ENCODE results near the gene ENGASE. TPM values are rescaled to one million over a fixed set of nuclear protein-coding genes. Genes with fewer than 3 reads are reported as not detected.

Gene ENGASE
- total RNA-seq, 1 donor from 2014 or later: 10.5 TPM

DNA sequence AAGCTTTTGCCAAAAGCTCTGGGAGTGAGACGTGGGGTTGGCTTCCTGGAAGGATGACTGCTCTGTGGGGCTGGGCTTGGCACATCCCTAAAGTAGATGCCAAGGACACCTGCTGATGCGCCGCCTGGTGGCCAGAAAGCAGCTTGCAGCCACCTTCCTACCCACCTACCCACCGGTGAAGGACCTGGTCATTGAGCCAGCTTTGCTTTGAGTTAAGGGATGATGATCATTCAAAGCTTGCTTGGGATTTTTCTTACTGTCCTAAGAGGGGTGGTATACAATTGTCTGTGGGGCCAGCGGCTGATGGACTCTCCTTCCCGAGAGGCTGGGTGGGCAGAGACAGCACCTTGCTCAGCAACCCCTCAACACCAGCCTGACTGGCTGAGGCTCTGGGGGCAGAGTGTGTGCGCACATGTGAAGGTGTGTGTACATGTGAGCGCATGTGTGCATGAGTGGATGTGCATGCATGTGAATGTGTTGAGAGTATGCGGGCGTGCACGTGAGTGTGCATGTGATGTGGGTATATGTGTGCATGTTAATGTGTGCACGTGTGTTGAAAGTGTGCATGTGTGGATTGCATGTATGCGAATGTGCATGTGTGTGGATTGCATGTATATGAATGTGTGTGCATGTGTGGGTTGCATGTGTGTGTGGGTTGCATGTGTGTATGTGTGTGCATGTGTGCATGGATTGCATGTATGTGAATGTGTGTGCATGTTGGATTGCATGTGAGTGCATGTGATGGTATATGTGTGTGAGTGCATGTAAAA is 32.0 kb upstream of the ENGASE start:
- TF ChIP-seq, protein P1, sequence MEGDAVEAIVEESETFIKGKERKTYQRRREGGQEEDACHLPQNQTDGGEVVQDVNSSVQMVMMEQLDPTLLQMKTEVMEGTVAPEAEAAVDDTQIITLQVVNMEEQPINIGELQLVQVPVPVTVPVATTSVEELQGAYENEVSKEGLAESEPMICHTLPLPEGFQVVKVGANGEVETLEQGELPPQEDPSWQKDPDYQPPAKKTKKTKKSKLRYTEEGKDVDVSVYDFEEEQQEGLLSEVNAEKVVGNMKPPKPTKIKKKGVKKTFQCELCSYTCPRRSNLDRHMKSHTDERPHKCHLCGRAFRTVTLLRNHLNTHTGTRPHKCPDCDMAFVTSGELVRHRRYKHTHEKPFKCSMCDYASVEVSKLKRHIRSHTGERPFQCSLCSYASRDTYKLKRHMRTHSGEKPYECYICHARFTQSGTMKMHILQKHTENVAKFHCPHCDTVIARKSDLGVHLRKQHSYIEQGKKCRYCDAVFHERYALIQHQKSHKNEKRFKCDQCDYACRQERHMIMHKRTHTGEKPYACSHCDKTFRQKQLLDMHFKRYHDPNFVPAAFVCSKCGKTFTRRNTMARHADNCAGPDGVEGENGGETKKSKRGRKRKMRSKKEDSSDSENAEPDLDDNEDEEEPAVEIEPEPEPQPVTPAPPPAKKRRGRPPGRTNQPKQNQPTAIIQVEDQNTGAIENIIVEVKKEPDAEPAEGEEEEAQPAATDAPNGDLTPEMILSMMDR (IDR thresholded peaks at IDR 0.05; ENCODE audit: insufficient read depth, low read length, severe bottlenecking): peak; percentile 97
- H3K4me3 ChIP-seq (ENCODE audit: low read depth, low read length): no peak overlapping the region
- H3K27me3 ChIP-seq (ENCODE audit: control insufficient read depth, insufficient read depth, low read length): no peaks in the 10 kb centered on the region
- H3K36me3 ChIP-seq (ENCODE audit: control insufficient read depth, insufficient read depth, low read length): no peaks in the 10 kb centered on the region
- FAIRE-seq (peak; percentile 100), DNase-seq (ENCODE audit: low read depth) (peak; percentile 55)

DNA sequence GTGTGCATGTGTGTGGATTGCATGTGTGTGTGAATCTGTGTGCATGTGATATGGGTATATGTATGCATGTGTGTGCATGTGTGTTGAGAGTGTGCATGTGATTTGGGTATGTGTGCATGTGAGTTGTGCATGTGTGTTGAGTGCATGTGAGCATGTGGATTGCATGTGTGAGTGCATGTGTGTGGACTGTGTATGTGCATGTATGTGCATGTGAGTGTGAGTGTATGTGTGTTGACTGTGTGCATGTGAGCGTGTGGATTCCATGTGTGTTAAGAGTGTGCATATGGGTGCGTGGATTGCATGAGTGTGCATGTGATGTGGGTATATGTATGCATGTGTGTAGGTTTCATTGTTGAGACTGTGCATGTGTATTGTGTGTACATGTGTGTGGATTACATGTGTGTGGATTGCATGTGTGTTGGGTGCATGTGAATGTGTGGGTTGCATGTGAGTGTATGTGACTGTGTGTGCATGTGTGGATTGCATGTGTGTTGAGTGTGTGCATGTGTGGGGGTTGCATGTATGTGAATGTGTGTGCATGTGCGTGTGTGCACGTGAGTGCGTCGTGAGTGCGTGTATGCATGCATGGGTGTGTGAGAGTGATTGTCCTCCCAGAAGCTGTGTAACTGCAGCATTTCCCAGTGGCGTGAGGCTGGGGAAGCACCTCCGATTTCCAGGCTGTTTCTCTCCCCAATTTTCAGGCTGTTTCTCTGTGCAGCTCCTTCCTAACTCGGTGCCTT is 31.3 kb upstream of the ENGASE start:
- TF ChIP-seq, protein P1 (IDR thresholded peaks at IDR 0.05; ENCODE audit: insufficient read depth, low read length, severe bottlenecking): no peak
- FAIRE-seq (no peak), DNase-seq (ENCODE audit: low read depth) (no peak)
- H3K4me3 ChIP-seq (ENCODE audit: low read depth, low read length): no peak overlapping the region
- no peaks in the 10 kb centered on the region for H3K36me3 ChIP-seq (ENCODE audit: control insufficient read depth, insufficient read depth, low read length)
- no peaks in the 10 kb centered on the region for H3K27me3 ChIP-seq (ENCODE audit: control insufficient read depth, insufficient read depth, low read length)

DNA sequence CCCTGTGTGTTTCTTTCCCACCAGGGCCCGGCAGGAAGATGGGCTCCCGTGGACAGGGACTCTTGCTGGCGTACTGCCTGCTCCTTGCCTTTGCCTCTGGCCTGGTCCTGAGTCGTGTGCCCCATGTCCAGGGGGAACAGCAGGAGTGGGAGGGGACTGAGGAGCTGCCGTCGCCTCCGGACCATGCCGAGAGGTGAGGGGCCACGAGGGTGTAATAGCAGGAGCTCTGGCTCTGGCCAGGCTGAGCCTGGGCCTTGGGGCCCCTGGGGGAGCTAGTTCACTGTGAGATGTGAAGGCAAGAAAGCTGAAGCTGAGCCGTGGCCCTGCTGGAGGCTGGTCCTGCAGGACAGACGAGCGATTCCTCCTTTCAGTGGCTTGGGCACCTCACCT is 30.7 kb upstream of the ENGASE start:
- TF ChIP-seq, protein P1 (IDR thresholded peaks at IDR 0.05; ENCODE audit: insufficient read depth, low read length, severe bottlenecking): no peak
- no peak for DNase-seq (ENCODE audit: low read depth)
- H3K36me3 ChIP-seq (ENCODE audit: control insufficient read depth, insufficient read depth, low read length): no peaks in the 10 kb centered on the region

DNA sequence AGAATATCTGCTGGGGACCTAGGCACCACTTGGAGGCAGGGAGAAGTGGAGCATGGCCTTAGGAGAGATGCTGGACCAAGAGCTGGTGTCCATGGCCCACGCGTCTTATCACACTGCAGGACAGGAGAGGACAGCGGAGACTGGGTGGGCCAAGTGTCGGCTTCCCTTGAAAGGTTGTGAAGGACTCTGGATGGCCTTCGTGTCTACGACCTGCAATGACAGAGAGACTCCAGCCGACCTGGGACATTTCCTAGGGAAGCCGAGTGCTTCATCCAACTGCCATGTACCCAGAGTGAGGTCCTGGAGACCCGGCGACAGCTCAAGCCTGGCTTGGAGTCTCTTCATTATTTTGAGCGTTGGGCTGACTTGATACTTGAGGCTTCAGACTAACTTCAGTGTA is 30.2 kb upstream of the ENGASE start:
- Histone ChIP-seq H3K4me3 (ENCODE audit: low read depth, low read length) (no peak overlapping the region), H3K27me3 (ENCODE audit: control insufficient read depth, insufficient read depth, low read length) (no peaks in the 10 kb centered on the region), H3K36me3 (ENCODE audit: control insufficient read depth, insufficient read depth, low read length) (no peaks in the 10 kb centered on the region)
- TF ChIP-seq, protein P1 (IDR thresholded peaks at IDR 0.05; ENCODE audit: insufficient read depth, low read length, severe bottlenecking): no peak
- DNase-seq (ENCODE audit: low read depth) (no peak), FAIRE-seq (peak; percentile 94)

More for the DNA sequence above, 30.7 kb upstream of the ENGASE start:
- Histone ChIP-seq H3K4me3 (ENCODE audit: low read depth, low read length) (no peak overlapping the region), H3K27me3 (ENCODE audit: control insufficient read depth, insufficient read depth, low read length) (no peaks in the 10 kb centered on the region)
- FAIRE-seq: no peak

DNA sequence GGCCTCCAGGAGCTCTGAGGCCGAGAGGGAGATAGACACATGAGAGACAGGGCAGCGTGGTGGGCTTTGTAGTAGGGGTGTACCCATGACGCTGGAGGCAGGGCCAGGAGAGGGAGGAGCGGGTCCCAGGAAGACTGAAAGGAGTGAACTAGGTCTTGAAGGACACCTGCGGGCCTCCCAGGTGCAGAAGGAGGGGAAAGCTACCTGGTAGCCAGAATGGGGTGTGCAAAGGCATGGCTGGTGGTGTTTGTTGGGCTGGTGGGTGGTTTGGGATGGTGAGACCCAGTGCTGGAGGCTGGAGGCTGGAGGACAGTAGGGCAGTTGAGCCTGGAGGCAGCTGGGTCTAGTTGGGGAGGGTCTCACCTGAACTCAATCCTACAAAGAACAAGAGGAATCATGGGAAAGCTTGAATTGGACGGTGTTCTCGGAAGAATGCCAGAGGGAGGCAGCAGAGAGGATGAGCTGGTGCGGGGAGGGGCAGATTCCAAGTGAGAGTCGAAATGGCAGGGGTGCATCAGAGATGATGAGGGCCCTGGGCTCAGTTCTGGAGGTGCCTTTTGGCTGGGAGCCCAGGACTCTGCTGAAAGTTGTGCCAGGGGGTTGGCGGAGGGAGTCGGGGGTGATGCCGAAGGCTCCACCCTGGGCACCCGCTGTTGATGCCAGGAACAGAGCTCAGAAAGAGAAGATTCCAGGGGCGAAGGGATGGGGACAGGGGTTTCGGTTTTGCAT is 29.5 kb upstream of the ENGASE start:
- TF ChIP-seq, protein P1 (IDR thresholded peaks at IDR 0.05; ENCODE audit: insufficient read depth, low read length, severe bottlenecking): no peak
- DNase-seq (ENCODE audit: low read depth) (no peak), FAIRE-seq (no peak)
- H3K36me3 ChIP-seq (ENCODE audit: control insufficient read depth, insufficient read depth, low read length): no peaks in the 10 kb centered on the region
- H3K27me3 ChIP-seq (ENCODE audit: control insufficient read depth, insufficient read depth, low read length): no peaks in the 10 kb centered on the region
- H3K4me3 ChIP-seq (ENCODE audit: low read depth, low read length): no peak overlapping the region

Measured in bronchial epithelial cell (primary cell).